GM12865 (cell line): ENCODE results near the gene CACNA1C.

Experiments
- DNase-seq: peaks from one replicate; pipeline ENCODE4 v3.0.0; 2010; ENCODE audit warnings: low read depth
- H3K4me3 ChIP-seq: 2 replicates; pipeline ENCODE4 v1.5.1; 2011; ENCODE audit warnings: mild to moderate bottlenecking, low read depth, low read length, control low read depth
- TF ChIP-seq, protein P1 (sequence below): IDR thresholded peaks from 2 replicates; pipeline ENCODE4 v1.5.1; 2011; ENCODE audit warnings: low read length, control low read depth, low read depth, inconsistent platforms; ENCODE audit not compliant: insufficient read depth; ENCODE audit errors: missing control alignments

The CACNA1C gene

DNA sequence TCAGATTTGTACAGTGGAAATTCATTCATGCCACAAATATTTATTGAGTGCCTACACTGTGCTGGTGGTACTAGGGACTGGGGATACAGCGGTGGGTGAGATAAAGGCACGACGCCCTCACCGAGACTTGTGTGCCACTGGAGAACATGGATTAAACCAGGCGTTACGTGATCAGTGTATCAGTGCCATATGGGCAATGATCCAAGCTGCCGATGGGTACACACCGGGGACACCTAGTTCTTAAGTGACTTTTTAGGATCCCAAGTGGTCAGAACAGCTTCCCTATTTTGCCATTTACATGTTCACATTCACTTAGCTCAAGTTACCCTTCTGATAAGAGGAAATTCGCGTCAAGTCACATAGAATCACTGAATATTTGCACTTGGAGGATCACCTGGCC is 236.7 kb downstream of the CACNA1C start:
- TF ChIP-seq, protein P1, sequence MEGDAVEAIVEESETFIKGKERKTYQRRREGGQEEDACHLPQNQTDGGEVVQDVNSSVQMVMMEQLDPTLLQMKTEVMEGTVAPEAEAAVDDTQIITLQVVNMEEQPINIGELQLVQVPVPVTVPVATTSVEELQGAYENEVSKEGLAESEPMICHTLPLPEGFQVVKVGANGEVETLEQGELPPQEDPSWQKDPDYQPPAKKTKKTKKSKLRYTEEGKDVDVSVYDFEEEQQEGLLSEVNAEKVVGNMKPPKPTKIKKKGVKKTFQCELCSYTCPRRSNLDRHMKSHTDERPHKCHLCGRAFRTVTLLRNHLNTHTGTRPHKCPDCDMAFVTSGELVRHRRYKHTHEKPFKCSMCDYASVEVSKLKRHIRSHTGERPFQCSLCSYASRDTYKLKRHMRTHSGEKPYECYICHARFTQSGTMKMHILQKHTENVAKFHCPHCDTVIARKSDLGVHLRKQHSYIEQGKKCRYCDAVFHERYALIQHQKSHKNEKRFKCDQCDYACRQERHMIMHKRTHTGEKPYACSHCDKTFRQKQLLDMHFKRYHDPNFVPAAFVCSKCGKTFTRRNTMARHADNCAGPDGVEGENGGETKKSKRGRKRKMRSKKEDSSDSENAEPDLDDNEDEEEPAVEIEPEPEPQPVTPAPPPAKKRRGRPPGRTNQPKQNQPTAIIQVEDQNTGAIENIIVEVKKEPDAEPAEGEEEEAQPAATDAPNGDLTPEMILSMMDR: no peak
- no peak overlapping the region for H3K4me3 ChIP-seq
- DNase-seq: no peak

DNA sequence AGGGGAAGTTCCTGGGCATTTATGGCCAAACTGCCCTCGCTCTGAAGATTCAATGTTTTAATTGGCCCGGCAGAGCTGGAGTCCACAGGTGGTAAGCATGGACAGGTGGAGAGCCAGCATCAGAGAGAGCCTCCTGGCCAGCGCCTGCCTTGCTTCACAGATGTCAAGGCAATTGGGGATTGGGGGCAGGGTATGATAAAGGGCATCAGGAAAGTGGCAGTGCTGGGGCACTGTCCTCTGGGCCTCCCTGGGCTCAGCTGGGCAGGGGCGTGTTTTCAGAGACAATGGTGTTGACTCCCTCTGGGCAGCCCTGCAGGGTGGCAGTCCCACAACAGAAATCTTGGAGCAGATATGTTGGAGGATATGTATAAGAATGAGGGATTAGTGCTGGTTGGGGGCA is 237.3 kb downstream of the CACNA1C start:
- TF ChIP-seq, protein P1: no peak
- DNase-seq: no peak
- H3K4me3 ChIP-seq: no peak overlapping the region

DNA sequence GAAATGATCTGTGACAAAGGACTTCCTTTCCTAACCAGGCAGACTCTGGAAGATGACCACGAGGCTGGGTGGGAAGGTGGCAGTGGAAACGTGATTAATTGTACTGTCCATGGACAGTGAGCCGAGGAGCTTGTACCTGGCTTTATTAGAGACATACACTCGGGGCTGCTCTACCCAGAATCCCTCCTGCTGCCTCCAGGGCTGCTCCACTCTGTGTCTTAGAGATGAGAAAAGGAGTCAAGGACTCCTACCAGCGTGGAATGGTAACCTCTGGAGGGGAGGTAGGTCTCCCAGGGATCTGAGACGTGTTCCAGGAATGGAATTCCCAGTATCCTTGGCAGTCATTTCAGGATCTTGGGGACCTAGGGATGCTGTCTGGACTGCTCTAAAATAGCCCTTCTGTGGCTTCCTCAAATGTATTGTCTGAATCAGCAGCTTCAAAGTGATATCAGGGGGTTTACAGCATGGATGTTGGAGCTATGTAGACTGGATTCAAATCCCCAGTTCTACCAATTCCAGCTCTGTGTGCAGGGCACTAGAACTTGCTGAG is 237.8 kb downstream of the CACNA1C start:
- TF ChIP-seq, protein P1: no peak
- H3K4me3 ChIP-seq: no peak overlapping the region
- DNase-seq: no peak

DNA sequence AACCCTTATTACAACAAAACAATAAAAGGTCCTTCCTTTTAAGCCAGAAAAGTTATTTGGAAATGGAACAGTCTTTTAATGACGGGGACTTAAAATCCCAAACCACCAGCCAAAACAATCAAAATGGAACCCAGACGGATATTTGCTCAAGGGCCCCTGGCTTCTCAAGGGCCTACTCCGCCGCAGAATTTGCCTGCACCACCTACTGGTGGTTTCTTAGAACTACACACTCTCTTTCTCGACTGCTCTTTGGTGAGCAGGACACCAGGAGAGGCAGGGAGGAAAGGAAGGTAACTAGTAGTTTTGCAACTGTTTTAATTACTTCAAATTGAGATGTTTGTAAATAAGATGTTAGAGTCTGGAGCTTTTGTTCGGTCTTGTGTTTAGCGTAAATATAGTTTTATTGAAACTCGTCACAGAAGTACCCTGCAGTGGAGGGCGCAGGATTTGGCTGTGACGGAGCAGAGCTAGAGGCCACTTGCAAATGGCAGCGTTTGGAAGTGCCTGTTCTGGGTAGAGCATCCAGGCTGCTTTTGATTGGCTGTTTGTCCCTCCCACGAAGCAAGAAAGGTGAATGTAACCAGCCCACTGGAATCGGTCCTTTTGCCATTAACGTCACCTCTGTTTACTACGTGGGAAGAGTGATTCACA is 238.5 kb downstream of the CACNA1C start:
- TF ChIP-seq, protein P1: peak; percentile 80
- no peak overlapping the region for H3K4me3 ChIP-seq
- DNase-seq: peak; percentile 78

DNA sequence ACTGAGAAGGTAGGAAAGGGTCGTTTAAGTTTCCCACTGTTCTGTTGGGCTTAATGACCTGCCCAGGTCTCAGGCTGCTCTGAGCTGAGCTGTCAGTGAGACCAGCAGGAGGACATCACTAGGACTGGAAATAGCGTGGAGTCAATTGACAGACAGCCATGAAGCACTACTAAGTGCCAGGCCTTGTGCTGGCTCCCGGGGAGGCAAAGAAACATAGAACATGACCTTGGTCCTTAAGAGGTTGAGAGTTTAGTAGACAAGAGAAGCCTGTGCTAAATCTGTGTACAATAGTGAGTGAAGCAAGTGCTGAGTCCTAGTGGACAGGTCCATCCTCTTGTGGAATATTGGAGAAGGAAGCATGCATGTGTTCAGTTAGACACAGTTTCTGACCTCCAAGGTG is 239.2 kb downstream of the CACNA1C start:
- no peak for DNase-seq
- no peak overlapping the region for H3K4me3 ChIP-seq
- TF ChIP-seq, protein P1: no peak

DNA sequence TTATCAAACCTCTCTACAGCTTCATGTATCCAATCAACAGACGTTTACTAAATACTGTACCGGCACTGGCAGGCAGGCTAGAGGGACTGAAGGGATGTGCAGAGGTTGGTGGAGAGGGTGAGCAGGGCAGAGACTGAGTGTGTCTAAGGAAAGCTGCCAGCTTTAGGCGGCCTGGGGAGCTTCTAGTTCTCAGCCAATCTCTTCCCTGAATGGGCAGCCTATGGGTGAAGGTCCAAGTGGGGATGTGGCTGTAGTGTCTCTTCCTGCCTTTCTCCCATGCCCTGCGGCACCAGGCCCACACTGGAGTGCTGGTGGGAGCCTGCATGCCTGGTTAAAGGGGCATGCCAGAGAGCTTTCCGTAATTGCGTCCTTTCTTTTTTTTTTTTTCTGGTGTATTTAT is 239.8 kb downstream of the CACNA1C start:
- no peak overlapping the region for H3K4me3 ChIP-seq
- DNase-seq: no peak
- TF ChIP-seq, protein P1: no peak
